GM18858 (cell line): Measurements from ENCODE around the gene TMX1.

Experiments
- ATAC-seq: cut with Tn5 transposase; IDR thresholded peaks from one replicate; pipeline ENCODE4 v1.9.1; 2021; ENCODE audit not compliant: unreplicated experiment

TMX1 gene

DNA sequence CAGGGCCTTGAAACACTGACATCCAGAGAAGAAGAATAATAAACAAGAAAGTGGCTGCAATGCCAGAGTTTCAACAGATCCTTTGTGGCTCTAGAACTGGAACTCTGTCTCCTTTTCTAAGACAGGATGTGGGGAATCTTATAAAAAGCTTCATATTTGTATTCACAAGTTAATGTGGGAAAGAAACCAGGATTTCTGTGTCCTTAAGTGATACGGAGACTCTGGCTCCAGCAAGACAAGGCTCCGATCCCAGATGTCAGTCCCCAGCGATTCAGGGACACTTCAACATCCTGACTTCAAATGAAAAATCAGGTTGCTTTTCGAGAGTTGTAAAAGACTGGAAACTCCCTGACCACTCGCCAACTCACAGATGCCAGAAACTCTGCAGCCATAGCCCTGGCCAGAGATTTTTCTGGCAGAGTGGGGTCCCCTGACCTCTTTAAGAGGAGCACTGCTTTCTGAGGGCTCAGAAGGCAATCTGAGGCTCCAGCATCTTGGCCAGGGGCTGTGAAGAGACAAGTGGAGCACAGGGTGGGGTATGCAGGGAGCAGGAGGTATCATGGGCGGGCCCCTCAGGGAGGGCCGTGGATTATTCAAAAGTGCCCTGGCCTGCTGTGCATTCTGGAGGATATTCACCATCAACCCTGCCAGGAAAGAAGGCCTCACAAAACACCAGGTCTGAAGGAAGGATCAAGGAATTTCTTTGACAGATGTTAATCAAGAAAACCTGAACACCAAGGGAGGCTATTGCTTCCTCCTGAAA is 53.3 kb downstream of the TMX1 start:
- ATAC-seq: no peak

DNA sequence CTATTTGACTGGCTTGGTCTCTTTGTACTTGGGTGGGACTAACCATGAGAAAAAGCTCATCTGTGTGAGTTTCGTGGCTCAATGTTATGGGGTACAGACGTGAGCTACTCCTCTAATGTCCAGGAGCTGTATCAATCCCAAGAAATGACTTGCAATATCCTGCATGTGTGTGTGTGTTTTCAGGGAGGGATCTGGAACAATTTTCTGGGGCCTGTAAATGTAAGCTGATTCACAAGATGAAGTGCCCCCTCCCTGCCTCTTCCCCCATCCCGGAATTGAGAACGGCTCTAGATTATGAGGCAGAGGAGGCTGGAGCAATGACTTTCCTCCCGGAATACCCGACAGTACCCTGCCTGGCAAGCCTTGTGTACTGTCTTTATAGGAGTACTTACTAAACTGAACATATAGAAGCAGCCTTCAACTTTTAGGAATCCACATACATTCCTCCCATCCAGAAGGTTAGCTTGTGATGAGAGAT is 53.9 kb downstream of the TMX1 start:
- ATAC-seq: no peak

DNA sequence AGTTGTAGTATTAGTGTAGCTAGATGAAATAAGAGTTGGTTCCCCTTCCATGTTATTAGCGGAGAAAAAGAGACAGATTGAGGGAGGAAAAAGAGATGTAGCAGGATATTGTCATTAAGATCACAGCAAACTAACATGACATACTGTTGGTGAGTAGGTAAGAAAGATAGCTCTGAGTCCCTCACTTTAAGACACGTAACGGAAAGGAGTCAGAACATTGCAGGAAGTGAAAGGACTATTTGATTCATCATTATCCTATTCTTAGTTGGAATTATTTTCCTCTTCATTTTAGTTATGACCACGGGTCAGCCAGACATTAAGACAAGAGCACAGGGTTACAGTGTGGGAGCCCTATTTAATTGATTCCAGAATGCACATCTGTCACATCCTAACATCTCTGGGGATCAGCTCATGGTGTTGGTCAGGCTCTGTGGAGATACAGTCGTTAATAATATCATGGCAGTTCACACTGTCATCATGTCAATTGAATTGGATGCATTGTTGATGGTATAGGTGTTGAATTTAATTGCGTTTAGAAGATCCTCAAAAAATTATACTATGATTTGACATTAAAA is 55.0 kb downstream of the TMX1 start:
- ATAC-seq: no peak

DNA sequence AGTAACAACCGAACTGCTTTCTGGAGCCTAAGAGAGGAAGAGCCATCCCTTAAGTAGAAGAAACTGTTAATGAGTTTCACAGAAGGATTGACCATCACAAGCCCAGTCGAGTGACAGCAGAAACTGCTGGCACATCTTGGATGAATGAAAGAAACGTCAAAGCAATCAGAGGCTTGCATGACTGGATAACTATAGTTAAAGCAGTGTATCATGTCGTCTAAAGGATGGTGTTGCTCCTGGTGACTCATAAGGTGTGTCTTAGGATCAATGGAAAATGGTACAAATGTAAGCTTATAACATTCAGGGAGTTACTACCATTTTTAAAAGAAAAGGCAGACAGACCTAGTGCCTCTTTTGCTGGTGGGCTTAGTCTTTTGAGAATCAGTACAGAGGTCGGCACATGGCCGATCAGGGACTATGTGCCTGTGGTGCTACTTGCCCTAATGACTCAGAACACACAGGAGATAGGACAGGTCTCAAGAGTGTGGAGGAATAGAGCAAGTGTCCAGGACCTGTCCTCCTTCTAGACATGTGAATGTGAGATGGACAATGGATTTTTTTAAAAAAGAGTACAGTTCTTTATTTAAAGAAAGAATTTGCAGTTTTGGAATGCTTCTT is 55.7 kb downstream of the TMX1 start:
- ATAC-seq: no peak

DNA sequence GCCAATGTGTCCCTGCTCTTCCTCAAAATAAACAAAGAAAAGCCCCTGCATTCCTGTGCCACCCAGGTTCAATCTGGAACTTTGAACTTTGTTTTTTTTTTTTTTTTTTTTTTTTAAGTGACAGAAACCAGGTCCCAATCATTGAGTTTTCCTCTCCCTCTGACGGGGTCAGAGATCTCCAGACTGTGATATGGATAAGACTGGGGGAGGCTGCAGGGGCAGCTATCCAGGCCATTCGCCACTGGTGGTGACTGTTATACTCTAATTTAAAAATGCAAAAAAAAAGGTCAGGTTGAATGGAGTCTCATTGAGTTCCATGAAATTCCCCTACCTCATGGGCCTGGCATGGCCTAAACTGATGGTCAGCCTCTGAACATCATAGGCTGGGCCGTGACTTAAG is 57.0 kb downstream of the TMX1 start:
- ATAC-seq: no peak

DNA sequence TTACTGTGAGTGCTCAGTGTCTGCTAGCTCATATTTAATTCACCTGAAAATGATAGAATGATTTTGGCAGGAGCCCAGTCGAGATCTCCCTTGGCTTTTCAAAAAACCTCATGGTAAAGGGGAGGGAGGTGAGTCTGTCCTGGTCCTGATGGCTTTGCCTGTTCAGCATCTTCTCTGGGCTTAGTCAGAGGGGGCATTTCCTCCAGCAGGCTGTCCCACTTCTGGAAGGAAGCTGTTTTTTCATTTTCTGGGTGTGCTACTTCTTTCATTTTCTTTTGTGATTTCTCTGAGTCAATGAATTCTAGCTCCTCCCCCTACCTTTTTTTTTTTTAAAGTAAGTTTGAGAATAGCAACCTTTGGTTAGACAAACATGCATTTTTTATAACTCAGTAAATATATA is 58.8 kb downstream of the TMX1 start:
- no peak for ATAC-seq

DNA sequence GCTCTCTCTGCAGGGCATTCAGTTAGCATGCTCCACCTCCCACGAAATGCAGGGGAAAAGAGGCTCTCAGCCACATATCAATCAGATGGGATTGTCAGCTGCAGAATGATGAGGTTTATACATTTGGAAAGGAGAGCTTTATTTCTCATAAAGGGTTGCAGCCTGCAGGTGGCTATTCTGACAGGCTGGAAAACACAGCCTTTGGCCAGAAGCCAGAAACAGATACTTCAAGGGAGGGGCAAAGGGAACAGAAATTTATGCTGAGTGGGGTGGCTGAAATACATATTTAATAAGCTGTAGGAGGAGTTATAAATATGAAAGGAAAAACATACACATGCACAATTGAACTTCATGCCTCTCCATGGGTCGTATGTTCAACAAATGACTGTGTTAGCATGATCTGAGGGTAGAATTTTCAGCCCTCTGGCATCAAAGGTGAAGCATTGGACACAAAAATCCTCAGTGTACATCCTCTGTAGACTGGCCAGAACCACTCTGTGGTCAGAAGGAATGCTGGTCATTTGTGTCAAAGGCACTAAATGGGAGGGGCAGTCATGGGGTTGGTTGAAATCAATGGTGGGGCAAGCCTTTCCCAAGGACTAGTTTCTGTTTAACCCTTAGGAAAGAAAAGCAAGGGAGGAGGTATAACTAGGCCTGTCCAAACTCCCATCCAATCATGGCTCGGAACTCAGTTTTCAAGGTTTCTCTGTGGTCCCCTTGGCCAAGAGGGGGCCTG is 62.4 kb downstream of the TMX1 start:
- no peak for ATAC-seq

DNA sequence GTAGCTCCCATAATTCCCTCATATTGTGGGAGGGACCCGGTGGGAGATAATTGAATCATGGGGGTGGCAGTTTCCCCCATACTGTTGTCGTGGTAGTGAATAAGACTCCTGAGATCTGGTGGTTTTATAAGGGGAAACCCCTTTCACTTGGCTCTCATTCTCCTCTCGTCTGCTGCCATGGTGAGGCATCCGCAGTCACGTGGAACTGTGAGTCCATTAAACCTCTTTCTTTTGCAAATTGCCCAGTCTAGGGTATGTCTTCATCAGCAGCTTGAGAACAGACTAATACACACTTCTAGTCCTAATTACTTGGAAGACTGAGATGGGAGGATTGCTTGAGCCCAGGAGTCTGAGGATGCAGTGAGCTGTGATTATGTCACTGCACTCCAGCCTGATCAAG is 64.4 kb downstream of the TMX1 start:
- no peak for ATAC-seq

DNA sequence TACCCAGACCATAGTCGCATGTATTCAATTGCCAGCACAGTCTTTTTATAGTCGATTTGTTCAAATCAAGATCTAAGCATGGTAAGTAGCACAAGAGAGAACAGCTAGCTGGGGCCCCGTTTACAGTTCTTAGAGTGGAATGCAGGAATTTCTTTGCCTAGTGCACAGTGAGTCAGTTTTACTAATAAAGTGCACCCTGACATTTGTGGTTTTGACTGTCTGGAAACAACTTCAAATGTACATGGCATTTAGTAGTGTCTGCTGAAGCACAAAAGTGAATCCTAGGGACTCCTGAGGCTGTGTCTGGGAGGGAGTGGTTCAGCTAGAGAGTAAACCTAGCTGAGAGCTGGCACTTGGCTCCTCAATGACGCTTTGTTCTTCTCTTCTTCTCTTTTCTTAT is 64.9 kb downstream of the TMX1 start:
- no peak for ATAC-seq

DNA sequence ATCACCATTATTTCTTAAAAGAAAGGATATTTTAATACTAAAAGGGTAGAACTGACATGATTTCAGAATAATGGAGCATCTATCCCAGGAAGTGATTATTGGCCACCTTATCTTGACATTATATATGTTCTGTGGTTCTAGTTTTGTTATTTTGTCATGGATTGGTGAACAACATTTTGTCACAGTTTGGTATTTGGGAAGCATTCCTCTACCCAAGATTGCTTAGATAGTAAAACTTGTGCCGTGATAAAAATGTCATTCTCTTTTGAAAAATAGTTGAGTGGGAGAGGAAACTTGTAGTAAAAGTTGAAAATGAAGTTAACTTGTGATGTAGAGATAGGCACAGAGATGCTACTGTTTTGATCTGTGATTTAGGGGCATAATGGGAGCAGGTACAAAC is 65.7 kb downstream of the TMX1 start:
- ATAC-seq: no peak
